NCI-H128 (cell line): ENCODE results near the gene SLC43A2.
A peak's percentile ranks its signal among the peaks of the same experiment; 100 is the strongest.
"Not testable (repeated sequence)": the region's sequence is repeated elsewhere in the genome, so short reads cannot be mapped to it uniquely, and the experiment has no call there.

Experiments used
- DNase-seq: peaks from one replicate; lab custom pipeline; 2025; ENCODE audit not compliant: unreplicated experiment; lab: John Stamatoyannopoulos, UW

SLC43A2 gene

GRCh38 chr17:1627982-1628855 lies at the start of gene SLC43A2:
Gene SLC43A2 (minus strand): TSS chr17:1628834. CDS start chr17:1627874, 960 bp downstream.
- DNase-seq: peak; percentile 39

- no peak for DNase-seq
These were observed 47.8 kb upstream of the SLC43A2 start for GRCh38 chr17:1676401-1676800.

DNA sequence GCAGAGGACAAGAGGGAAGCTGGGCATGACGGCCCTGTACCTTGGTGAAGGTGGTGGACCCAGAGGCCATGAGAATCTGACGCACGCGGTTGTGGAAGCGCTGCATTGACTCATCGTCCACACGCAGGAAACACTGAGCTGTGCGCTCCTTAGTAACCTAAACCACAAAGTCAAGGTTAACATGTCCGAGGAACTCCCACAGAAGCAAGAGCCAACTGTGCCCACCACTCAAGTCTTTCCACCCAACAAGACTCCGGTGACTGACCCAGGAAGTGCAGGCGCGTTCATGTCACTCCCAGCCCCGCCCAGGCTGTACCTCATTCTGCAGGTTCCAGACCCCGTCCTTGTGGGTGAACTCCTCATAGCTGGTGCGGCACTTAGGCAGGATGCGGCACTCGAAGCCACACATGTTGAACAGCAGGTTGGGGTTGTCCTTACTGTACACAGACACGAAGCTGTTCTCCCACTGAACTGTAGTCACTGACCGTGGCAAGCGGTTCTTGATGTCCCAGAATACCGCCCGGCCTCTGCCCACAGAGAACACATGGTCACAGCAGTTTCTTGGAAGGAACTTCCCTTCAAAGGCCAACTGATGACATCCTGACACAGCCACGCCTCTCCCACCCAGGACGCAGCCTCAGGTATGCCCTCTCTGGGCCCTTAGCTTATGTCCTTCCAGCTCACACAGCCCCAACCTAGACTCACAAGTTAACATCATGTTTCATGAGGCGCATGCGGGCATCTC lies 44.6 kb upstream of the SLC43A2 start:
- no peak for DNase-seq

GRCh38 chr17:1663934-1664333 lies 35.3 kb upstream of the SLC43A2 start:
- DNase-seq: not testable (repeated sequence)

DNA sequence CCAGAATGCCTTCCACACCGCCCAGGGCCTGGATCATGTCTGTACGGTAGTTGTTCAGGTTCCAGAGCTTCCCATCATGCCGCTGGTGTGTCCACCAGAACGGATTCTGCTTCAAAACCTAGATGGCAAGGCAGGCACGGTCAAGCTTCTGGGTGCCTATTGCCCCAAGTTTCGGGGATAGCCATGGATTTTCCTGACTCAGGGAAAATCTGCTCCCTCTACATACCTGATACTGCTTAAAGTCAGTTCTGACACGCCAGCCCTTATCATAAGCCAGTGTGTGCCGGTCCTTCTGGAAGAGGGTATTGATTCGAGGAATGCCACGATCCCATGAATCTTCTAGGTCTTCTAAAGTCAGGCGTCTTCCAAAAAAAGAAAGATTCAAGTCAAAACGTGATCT lies 32.4 kb upstream of the SLC43A2 start:
- DNase-seq: no peak

- no peak for DNase-seq
These were observed 29.5 kb upstream of the SLC43A2 start for GRCh38 chr17:1658100-1658499.

DNA sequence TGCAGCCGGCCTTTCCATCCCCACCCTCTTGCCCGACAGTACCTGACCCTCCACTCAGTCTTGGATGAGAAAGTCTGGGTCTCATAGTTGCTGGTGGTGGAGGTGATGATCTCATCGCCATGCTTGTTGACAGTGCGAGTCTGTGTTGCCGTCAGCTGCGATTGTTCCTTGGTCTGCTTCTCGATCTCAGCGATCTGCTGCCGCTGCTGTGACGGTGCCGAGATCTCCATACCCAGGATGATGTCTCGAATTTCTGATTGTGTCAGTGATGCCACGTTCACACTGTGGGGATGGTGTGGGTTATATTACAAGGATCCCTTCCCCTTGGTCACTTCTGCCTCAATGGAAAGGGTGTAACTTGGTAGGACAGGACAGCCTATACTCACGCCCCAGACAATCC lies 25.1 kb upstream of the SLC43A2 start:
- DNase-seq: no peak

GRCh38 chr17:1652794-1653193 lies 24.2 kb upstream of the SLC43A2 start:
- not testable (repeated sequence) for DNase-seq

- no peak for DNase-seq
These were observed 22.9 kb upstream of the SLC43A2 start for GRCh38 chr17:1651559-1651844.

GRCh38 chr17:1650731-1651558 lies 22.3 kb upstream of the SLC43A2 start:
- no peak for DNase-seq

GRCh38 chr17:1649844-1650501 lies 21.3 kb upstream of the SLC43A2 start, which contains the start of gene RILP:
Gene RILP (minus strand): TSS chr17:1649866. CDS start chr17:1649804, 62 bp downstream.
- DNase-seq: no peak

- peak; percentile 6 for DNase-seq
These were observed 20.6 kb upstream of the SLC43A2 start for GRCh38 chr17:1648963-1649843.

DNA sequence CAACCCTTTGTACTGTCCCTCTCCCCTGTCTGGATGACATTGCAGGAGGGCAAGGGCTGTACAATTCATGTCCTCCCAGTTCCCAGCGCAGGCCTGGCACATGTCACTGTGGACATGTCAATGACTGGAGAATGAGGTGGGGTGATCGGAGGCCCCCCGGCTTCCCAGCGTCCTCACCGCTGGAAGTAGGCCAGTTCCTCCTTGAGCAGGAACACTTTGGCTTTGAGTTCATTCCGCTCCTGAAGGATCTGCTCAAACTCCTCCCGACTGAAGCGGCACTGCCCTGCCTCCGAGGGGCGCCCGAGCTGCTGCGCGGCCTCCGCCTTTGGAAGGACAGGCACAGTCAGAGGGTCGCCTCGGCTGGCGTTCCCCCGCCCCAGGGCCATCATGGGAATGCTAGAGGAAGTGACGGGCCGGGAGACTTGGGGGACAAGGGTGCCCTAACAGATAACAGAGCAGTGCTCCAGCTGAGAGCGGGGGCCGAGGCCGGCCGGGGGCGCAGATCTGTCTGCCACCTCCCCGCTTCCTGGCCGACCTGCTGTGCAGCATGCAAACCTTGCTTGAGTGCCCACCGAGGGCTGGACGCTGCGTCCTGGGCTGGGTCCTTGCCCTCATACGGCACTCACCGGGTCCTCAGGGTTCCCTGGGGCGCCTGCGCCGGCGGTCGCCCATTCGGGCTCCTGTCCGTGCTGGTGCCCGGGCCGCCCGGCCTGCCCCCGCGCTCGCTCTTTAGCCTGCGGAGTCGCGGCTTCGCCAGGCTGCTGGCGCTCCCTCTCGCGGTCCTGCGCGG lies 19.7 kb upstream of the SLC43A2 start:
- no peak for DNase-seq

DNA sequence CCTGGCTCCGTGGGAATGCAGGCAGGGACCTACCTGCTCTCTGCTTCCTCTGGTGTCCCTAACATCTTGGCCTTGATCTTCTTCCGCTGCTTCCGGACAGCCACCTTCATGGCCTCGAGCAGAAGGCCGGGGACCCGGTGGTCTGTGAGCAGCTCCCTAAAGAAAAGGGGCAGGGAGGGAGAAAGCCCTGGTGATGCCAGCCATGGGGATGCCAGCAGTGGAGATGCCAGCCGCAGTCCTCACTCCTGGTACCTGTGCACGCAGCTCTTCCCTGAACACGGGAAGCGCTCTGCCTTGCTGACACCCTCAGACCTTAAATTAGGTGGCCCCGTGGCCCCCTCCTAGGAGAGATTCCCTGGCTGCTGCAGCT lies 19.2 kb upstream of the SLC43A2 start:
- DNase-seq: no peak

GRCh38 chr17:1646199-1646875 lies 17.7 kb upstream of the SLC43A2 start:
- no peak for DNase-seq

DNA sequence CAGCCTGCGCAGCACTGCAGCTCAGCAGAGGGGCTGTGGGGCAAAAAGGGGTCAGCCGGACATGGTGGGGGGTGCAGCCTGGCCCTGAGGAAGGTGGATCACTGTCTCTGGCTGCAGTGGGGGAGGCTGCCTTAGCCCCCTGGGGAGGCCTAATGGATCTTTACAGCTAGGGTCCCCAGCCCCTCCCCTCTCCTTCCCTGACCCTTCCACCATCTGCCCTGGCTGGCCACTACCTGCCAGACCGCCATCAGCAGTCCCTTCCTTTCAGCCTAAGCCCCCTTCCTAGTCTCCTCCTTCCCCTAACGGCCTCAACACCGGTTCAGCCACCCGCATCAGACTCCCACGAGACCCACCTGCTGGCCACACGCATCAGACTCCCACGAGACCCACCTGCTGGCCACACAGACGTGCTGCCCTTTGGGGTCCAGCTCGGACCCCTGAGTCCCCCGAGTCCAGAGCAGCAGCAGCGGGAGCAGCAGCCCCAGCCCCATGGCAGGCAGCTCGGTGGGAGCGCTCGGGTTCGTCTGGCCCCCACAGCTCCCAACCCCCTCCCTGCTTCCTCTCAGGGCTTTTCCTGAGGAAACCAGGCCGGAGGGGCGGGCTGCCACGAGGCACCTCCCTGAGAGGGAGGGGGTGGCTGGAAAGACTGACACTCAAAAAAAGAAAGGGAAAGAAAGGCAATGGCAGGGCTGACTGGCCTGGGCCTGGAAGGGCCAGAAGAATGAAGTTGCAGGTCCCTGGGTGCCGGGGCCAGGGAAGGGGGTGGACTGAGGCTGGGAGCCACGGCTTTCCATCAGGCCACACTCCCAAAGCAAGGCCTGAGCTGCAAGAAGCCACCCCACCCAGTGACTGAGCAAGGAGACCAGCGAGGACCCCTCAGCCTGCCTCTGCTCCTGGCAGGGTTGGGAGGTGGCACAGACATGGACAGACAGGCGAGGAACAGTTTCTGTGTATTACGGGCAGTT lies 16.9 kb upstream of the SLC43A2 start, which contains the start of gene SCARF1:
Gene SCARF1, minus strand, starts transcription at position 526 of the 965 bp plus-strand sequence. Its CDS starts 35 bp downstream, at position 491.
- no peak for DNase-seq

- no peak for DNase-seq
These were observed 16.0 kb upstream of the SLC43A2 start for GRCh38 chr17:1644493-1645206.
